ENCODE results near the gene FBXO41.
A peak's percentile ranks its signal among the peaks of the same experiment; 100 is the strongest.

FBXO41 gene

DNA sequence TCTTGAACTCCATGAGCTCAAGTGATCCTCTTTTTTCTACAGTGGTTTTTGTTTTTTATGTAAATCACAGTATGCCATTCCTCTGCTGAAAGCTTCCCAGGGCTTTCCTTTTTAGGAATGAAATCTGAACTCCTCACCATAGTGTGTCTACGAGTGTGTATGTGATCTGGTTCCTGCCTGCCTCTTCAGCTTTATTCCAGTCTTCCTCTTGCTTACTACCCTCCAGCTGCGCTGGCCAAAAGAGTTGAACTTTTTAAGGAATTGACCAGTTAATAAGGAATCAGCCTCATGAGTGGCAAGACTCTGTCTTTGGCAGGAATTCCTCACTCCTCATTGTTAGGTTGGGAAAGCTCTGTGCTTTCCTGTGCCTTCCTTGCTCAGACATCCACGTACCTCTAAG lies 46.1 kb downstream of the FBXO41 start:
- TF ChIP-seq, protein P1, sequence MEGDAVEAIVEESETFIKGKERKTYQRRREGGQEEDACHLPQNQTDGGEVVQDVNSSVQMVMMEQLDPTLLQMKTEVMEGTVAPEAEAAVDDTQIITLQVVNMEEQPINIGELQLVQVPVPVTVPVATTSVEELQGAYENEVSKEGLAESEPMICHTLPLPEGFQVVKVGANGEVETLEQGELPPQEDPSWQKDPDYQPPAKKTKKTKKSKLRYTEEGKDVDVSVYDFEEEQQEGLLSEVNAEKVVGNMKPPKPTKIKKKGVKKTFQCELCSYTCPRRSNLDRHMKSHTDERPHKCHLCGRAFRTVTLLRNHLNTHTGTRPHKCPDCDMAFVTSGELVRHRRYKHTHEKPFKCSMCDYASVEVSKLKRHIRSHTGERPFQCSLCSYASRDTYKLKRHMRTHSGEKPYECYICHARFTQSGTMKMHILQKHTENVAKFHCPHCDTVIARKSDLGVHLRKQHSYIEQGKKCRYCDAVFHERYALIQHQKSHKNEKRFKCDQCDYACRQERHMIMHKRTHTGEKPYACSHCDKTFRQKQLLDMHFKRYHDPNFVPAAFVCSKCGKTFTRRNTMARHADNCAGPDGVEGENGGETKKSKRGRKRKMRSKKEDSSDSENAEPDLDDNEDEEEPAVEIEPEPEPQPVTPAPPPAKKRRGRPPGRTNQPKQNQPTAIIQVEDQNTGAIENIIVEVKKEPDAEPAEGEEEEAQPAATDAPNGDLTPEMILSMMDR (IDR thresholded peaks at IDR 0.05; ENCODE audit: insufficient read depth, low read length, missing control alignments) = no peak
- CTCF ChIA-PET = interaction anchor here (0.7 to 2.0 kb wide), 3 partner anchors 12 to 345 kb away, joined by 3 to 8 read pairs (median 3); no protein-coding TSS in a partner anchor
- H3K4me3 ChIP-seq (ENCODE audit: low read depth, low read length) = no peak overlapping the region
- POLR2A ChIA-PET = interaction anchor here (0.8 kb wide), 1 partner anchor 9 kb away, joined by 3 read pairs; no protein-coding TSS in a partner anchor
- DNase-seq (ENCODE audit: low read depth, low spot score) = no peak

DNA sequence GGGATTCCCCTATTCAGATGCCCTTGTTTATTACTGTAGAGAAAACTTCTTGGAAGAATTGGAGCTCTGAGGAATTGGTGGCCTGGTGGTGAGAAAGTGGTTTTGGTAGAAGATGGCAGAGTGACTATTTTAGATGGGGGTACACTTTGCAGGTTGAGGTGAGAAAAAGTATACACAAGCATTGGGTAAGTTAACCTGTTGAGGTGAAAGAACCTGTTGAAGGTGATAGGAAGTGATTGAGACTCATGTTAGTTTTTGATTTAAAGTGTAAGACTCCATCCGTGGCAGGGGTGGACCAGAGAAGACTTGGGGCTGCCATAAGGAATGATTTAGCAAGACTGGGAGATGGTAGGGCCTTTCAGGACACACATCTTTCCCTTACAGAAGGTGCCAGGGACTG lies 47.1 kb downstream of the FBXO41 start:
- POLR2A ChIA-PET = no interaction called here
- H3K4me3 ChIP-seq (ENCODE audit: low read depth, low read length) = no peak overlapping the region
- CTCF ChIA-PET = interaction anchor here (2.0 kb wide), 1 partner anchor 25 kb away, joined by 8 read pairs; no protein-coding TSS in a partner anchor
- TF ChIP-seq, protein P1 (IDR thresholded peaks at IDR 0.05; ENCODE audit: insufficient read depth, low read length, missing control alignments) = no peak
- DNase-seq (ENCODE audit: low read depth, low spot score) = no peak

DNA sequence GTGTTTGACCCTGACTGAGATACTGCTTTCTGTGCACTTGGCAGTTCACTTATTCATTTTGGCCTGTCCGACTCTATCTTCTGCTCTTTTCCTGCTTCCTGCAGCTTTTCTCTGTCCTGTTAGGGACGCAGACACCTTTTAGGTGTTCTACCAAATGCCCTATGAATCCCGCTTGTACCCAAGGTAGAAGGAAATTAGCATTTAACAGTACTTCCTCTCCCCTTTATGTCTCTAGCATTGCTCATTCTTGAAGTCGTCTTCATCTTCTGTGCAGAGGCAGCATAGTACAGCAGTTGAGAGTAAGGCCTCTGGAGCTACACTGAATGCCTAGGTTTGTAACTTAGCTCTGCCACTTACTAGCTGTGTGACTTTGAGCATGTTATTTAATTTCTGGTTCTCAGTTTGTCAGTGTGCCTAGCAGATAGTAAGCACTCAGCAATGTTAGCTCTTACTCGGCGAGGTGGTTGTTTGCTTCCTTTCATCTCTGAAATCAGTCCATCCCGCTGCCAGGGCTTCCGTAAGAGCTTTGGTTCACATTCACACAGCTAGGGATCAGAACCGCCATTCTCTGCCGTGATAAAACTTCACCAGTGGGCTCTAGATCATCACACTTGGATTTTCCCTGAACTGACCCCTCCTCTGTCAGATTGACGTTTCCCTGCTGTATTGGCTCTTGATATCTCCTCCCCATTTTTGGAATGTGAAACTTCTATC lies 48.8 kb downstream of the FBXO41 start:
- peak overlapping the region; percentile 93 for H3K4me3 ChIP-seq (ENCODE audit: low read depth, low read length)
- POLR2A ChIA-PET = no interaction called here
- no peak for DNase-seq (ENCODE audit: low read depth, low spot score)
- TF ChIP-seq, protein P1 (IDR thresholded peaks at IDR 0.05; ENCODE audit: insufficient read depth, low read length, missing control alignments) = no peak
- CTCF ChIA-PET = interaction anchor here (0.8 to 4.8 kb wide), 4 partner anchors 9 to 342 kb away, joined by 3 to 35 read pairs (median 12); partner anchors contain the start of gene SMYD5

DNA sequence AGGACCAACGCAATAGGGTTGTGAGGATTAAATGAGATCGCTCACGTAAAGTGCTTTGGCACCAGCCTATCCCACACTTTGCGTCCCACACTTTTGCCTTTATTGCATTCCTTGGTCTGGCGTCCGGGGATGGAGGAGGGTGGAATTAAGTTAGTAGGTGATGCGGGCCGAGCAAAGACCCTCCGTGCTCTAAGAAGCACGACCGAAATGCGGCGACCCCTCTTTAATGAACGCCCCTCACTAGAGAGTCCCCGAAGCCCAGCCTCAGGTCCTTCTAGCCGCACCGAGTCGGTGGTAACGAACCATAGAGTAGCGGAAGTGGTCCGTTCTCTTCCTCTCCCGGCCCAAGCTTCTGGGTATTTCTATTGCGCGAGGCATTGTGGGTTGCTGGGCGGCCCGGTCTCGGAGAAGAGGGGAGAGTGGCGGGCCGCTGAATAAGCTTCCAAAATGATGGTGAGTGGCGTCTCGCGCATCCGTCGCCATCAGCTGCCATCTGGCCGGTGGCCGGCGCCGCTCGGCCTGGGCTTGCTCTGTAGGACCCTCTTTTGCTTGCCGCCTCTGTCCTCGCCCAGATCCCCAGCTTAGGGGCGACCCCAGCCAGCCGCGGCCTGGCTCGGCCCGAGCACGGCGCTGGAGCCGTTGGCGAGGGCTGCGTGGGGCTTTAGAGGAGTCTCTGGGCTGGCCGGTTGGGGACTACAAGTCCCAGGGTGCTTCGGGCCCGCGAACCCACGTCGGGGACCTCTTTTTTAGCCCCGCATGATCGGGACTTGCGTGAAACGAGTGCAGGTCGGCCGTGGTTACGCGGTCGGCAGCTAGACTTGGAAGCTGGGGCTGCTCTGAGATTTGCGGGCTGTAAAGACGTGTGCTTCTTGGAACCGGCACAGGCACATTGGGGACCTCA lies 50.1 kb downstream of the FBXO41 start, which contains the start of gene CCT7:
CCT7 (plus strand) TSS at position 377 of the 901 bp plus-strand sequence; CDS start at position 448, 71 bp downstream.
- ChIA-PET CTCF (interaction anchor here (0.6 to 4.8 kb wide), 4 partner anchors 11 to 203 kb away, joined by 3 to 35 read pairs (median 12); partner anchors contain the start of gene SMYD5), POLR2A (interaction anchor here (0.7 to 1.5 kb wide), 14 partner anchors 11 to 944 kb away, joined by 3 to 8 read pairs (median 4); partner anchors contain the start of gene MOB1A)
- peak within 1 kb of the TSS; percentile 93 for H3K4me3 ChIP-seq (ENCODE audit: low read depth, low read length)
- DNase-seq (ENCODE audit: low read depth, low spot score) = no peak
- TF ChIP-seq, protein P1 (IDR thresholded peaks at IDR 0.05; ENCODE audit: insufficient read depth, low read length, missing control alignments) = no peak

DNA sequence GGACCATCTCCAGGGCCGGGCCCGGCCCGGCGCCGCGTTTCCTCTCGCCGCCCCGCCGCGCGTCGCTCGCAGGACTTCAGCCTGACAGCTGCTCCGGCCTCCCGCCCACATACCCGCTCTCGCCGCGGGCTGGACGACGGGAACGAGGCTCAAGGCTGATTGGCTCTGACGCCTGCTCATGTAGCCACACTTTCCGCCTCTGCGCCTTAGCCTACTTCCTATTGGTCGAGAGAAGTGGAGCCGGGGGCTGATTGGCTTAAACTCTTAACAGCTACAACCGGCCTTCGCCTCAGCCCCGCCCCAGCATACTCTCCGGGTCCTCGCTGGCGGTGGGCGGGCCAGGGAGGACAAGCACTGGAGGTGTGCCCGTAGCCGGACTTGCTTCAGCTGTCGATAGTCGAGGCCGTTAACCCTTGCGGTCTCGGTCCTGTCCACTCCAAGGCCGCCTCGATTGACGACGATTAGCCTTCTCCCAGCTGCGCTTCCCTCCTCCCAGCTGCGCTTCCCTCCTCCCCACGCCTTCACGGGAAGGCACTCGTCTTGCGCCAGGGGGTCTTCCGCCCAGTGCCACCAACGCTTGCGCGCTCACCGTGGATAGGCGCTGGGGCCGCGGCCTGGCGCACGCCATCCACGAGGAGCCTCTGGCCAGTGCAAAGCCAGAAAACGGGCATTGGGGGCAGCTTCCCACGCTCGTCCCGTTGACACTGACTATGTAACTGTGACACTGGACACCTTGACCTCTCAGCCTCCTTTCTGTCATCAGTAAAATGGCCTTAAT lies 50.9 kb downstream of the FBXO41 start, which contains the start of gene PRADC1:
PRADC1 (minus strand) TSS at position 86 of the 778 bp plus-strand sequence; CDS start at position 7, 79 bp downstream.
- H3K4me3 ChIP-seq (ENCODE audit: low read depth, low read length) = peak within 1 kb of the TSS; percentile 93
- TF ChIP-seq, protein P1 (IDR thresholded peaks at IDR 0.05; ENCODE audit: insufficient read depth, low read length, missing control alignments) = no peak
- DNase-seq (ENCODE audit: low read depth, low spot score) = peak; percentile 97
- CTCF ChIA-PET = interaction anchor here (0.7 to 4.8 kb wide), 7 partner anchors 12 to 340 kb away, joined by 3 to 35 read pairs (median 4); partner anchors contain the start of gene SMYD5
- POLR2A ChIA-PET = interaction anchor here (0.7 to 1.5 kb wide), 13 partner anchors 10 to 945 kb away, joined by 3 to 8 read pairs (median 4); partner anchors contain the start of gene MOB1A
